Measurements from ENCODE around the gene IDH3A.

The IDH3A gene

GRCh38 chr15:78104119-78104479 is 45.1 kb upstream of the IDH3A start:
- Histone ChIP-seq H3K4me3 (ENCODE audit: low read length, poor library complexity, severe bottlenecking) (no peak overlapping the region), H3K36me3 (ENCODE audit: insufficient read depth, low read length) (no peaks in the 10 kb centered on the region), H3K9me3 (ENCODE audit: insufficient read depth, low read depth, low read length) (no peaks in the 10 kb centered on the region), H3K4me1 (ENCODE audit: insufficient read depth, low read length, poor library complexity, severe bottlenecking) (peaks cover 37% of the 10 kb centered on the region), H3K27me3 (ENCODE audit: insufficient read depth, low read length, poor library complexity, severe bottlenecking) (no peaks in the 10 kb centered on the region), H3F3A (ENCODE audit: low read depth) (no peaks in the 10 kb centered on the region), H3K9me2 (replicated peaks; ENCODE audit: low read depth, low read length) (no peaks in the 10 kb centered on the region), H4K20me1 (ENCODE audit: insufficient read depth, low read length, poor library complexity, severe bottlenecking) (no peaks in the 10 kb centered on the region), H3K79me2 (ENCODE audit: insufficient read depth, low read length) (no peaks in the 10 kb centered on the region), H2AFZ (ENCODE audit: low read length) (no peak overlapping the region), H3K9ac (ENCODE audit: low read depth, low read length, poor library complexity, severe bottlenecking) (no peak overlapping the region), H3K4me2 (ENCODE audit: low read depth, low read length, poor library complexity, severe bottlenecking) (peak overlapping the region; percentile 18)
- TF ChIP-seq CTCF (conservative IDR thresholded peaks at IDR 0.05; ENCODE audit: low read length), result no peak
- TF ChIP-seq EZH2phosphoT487 (IDR thresholded peaks at IDR 0.05; ENCODE audit: borderline replicate concordance), result no peak

- peak overlapping the region; percentile 18 for H3K4me2 ChIP-seq (ENCODE audit: low read depth, low read length, poor library complexity, severe bottlenecking)
Observed at GRCh38 chr15:78104566-78105475, 44.3 kb upstream of the IDH3A start.

GRCh38 chr15:78105476-78106241 is 43.5 kb upstream of the IDH3A start:
- Histone ChIP-seq H4K20me1 (ENCODE audit: insufficient read depth, low read length, poor library complexity, severe bottlenecking) (no peaks in the 10 kb centered on the region), H3K9me2 (replicated peaks; ENCODE audit: low read depth, low read length) (no peaks in the 10 kb centered on the region), H3K4me3 (ENCODE audit: low read length, poor library complexity, severe bottlenecking) (no peak overlapping the region), H3K9me3 (ENCODE audit: insufficient read depth, low read depth, low read length) (no peaks in the 10 kb centered on the region), H3K79me2 (ENCODE audit: insufficient read depth, low read length) (no peaks in the 10 kb centered on the region), H3K36me3 (ENCODE audit: insufficient read depth, low read length) (no peaks in the 10 kb centered on the region), H3K27me3 (ENCODE audit: insufficient read depth, low read length, poor library complexity, severe bottlenecking) (no peaks in the 10 kb centered on the region), H3F3A (ENCODE audit: low read depth) (no peaks in the 10 kb centered on the region), H3K9ac (ENCODE audit: low read depth, low read length, poor library complexity, severe bottlenecking) (no peak overlapping the region), H2AFZ (ENCODE audit: low read length) (no peak overlapping the region), H3K4me2 (ENCODE audit: low read depth, low read length, poor library complexity, severe bottlenecking) (peak overlapping the region; percentile 18), H3K4me1 (ENCODE audit: insufficient read depth, low read length, poor library complexity, severe bottlenecking) (peaks cover 37% of the 10 kb centered on the region)
- TF ChIP-seq CTCF (conservative IDR thresholded peaks at IDR 0.05; ENCODE audit: low read length), result no peak
- TF ChIP-seq EZH2phosphoT487 (IDR thresholded peaks at IDR 0.05; ENCODE audit: borderline replicate concordance), result no peak

More at GRCh38 chr15:78104566-78105475, 44.3 kb upstream of the IDH3A start:
- no peaks in the 10 kb centered on the region for H3K9me2 ChIP-seq (replicated peaks; ENCODE audit: low read depth, low read length)
- no peak overlapping the region for H3K4me3 ChIP-seq (ENCODE audit: low read length, poor library complexity, severe bottlenecking)
- no peak overlapping the region for H2AFZ ChIP-seq (ENCODE audit: low read length)
- no peaks in the 10 kb centered on the region for H3K79me2 ChIP-seq (ENCODE audit: insufficient read depth, low read length)
- no peaks in the 10 kb centered on the region for H3K9me3 ChIP-seq (ENCODE audit: insufficient read depth, low read depth, low read length)
- no peaks in the 10 kb centered on the region for H3K27me3 ChIP-seq (ENCODE audit: insufficient read depth, low read length, poor library complexity, severe bottlenecking)
- no peaks in the 10 kb centered on the region for H3F3A ChIP-seq (ENCODE audit: low read depth)
- no peak overlapping the region for H3K9ac ChIP-seq (ENCODE audit: low read depth, low read length, poor library complexity, severe bottlenecking)
- TF ChIP-seq EZH2phosphoT487 (IDR thresholded peaks at IDR 0.05; ENCODE audit: borderline replicate concordance) (no peak), CTCF (conservative IDR thresholded peaks at IDR 0.05; ENCODE audit: low read length) (no peak)
- peaks cover 37% of the 10 kb centered on the region for H3K4me1 ChIP-seq (ENCODE audit: insufficient read depth, low read length, poor library complexity, severe bottlenecking)
- H4K20me1 ChIP-seq (ENCODE audit: insufficient read depth, low read length, poor library complexity, severe bottlenecking), result no peaks in the 10 kb centered on the region
- H3K36me3 ChIP-seq (ENCODE audit: insufficient read depth, low read length), result no peaks in the 10 kb centered on the region

All from Loucy (cell line).